ENCODE measurements around the gene PKD1L1. TPM values are rescaled to one million over a fixed set of nuclear protein-coding genes. Genes with fewer than 3 reads are reported as not detected.

The PKD1L1 gene
- polyA plus RNA-seq, 4 donors = 0.42 to 1.2 TPM; not detected in 2

DNA sequence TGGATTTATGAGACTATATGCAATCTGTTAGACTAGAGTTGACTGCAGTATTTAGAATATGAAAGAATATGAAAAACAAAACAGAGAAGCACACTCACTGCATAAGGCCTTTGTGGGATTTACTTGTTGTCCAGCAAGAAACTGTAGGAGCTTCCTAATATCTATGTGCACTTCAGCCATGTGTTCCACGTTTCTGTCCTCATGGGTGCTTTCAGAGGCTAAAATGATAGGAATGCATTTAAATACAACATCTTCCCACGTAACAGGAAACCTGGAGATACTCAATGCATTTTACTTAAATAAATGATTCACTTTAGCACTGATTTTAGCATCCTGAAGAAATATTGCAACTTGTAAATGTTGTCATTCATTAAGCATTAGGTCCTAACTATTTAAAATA, 19.4 kb upstream of the PKD1L1 start:
- Histone ChIP-seq H3K36me3 (ENCODE audit: control insufficient read depth in 3 of 3, insufficient read depth in 2 of 3, low read depth in 1 of 3, low read length in 3 of 3) (peaks cover 13 to 53% (median 23%) of the 10 kb centered on the region in 3 donors), H3K27ac (ENCODE audit: low read depth in 1 of 3, low read length in 2 of 3) (no peak overlapping the region), H3K9me3 (ENCODE audit: control insufficient read depth in 2 of 2, insufficient read depth in 1 of 2, low read depth in 1 of 2, low read length in 1 of 2) (no peaks in the 10 kb centered on the region), H3K4me3 (ENCODE audit: low read depth in 1 of 3, low read length in 3 of 3) (no peak overlapping the region), H3K27me3 (ENCODE audit: control insufficient read depth in 3 of 3, insufficient read depth in 3 of 3, low read length in 3 of 3) (no peaks in the 10 kb centered on the region), H3K4me1 (ENCODE audit: control insufficient read depth in 3 of 3, insufficient read depth in 2 of 3, low read depth in 1 of 3, low read length in 2 of 3) (peaks cover 2 to 7% (median 2%) of the 10 kb centered on the region in 3 donors)
- WGBS, 3 donors = 83 to 97% (median 95%) methylated on average over 2 of the region's 2 CpGs
- DNase-seq (no peak), FAIRE-seq (no peak)

DNA sequence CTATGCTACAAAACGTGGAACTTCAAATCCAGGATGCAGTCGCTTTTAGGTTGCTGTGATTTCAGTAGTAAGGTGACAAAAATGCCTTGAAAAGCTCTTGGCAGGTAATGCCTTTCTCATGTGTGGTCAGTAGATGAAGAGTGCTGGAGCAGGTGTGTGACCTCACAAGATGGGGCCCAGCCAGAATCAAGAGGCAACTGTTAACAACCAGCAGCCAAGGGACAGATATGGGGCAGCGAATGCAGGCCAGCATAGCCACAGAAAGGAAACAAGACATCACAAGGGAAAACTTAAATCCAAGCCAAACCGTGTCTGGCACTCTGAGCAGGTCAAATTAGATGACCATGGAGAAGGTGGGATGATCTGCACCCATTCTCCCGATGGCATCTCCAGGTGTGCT, 18.9 kb upstream of the PKD1L1 start:
- no peak for DNase-seq
- Histone ChIP-seq H3K27ac (ENCODE audit: low read depth in 1 of 3, low read length in 2 of 3) (no peak overlapping the region), H3K4me1 (ENCODE audit: control insufficient read depth in 3 of 3, insufficient read depth in 2 of 3, low read depth in 1 of 3, low read length in 2 of 3) (peaks cover 2 to 7% (median 4%) of the 10 kb centered on the region in 3 donors), H3K36me3 (ENCODE audit: control insufficient read depth in 3 of 3, insufficient read depth in 2 of 3, low read depth in 1 of 3, low read length in 3 of 3) (peaks cover 13 to 56% (median 23%) of the 10 kb centered on the region in 3 donors), H3K4me3 (ENCODE audit: low read depth in 1 of 3, low read length in 3 of 3) (no peak overlapping the region), H3K9me3 (ENCODE audit: control insufficient read depth in 2 of 2, insufficient read depth in 1 of 2, low read depth in 1 of 2, low read length in 1 of 2) (no peaks in the 10 kb centered on the region), H3K27me3 (ENCODE audit: control insufficient read depth in 3 of 3, insufficient read depth in 3 of 3, low read length in 3 of 3) (no peaks in the 10 kb centered on the region)
- no peak for FAIRE-seq
- 92 to 97% (median 95%) methylated on average over 5 of the region's 5 CpGs for WGBS, 3 donors

- Histone ChIP-seq H3K27me3 (ENCODE audit: control insufficient read depth in 3 of 3, insufficient read depth in 3 of 3, low read length in 3 of 3) (no peaks in the 10 kb centered on the region), H3K27ac (ENCODE audit: low read depth in 1 of 3, low read length in 2 of 3) (no peak overlapping the region), H3K4me3 (ENCODE audit: low read depth in 1 of 3, low read length in 3 of 3) (no peak overlapping the region), H3K9me3 (ENCODE audit: control insufficient read depth in 2 of 2, insufficient read depth in 1 of 2, low read depth in 1 of 2, low read length in 1 of 2) (no peaks in the 10 kb centered on the region), H3K4me1 (ENCODE audit: control insufficient read depth in 3 of 3, insufficient read depth in 2 of 3, low read depth in 1 of 3, low read length in 2 of 3) (peaks cover 0 to 3% (median 2%) of the 10 kb centered on the region in 3 donors), H3K36me3 (ENCODE audit: control insufficient read depth in 3 of 3, insufficient read depth in 2 of 3, low read depth in 1 of 3, low read length in 3 of 3) (peaks cover 13 to 61% (median 25%) of the 10 kb centered on the region in 3 donors)
- no peak for DNase-seq
- 89 to 93% (median 90%) methylated on average over 5 of the region's 5 CpGs for WGBS, 3 donors
- no peak for FAIRE-seq
Observed at GRCh38 chr7:47965456-47965855, 17.2 kb upstream of the PKD1L1 start.

GRCh38 chr7:47962262-47962661, 14.0 kb upstream of the PKD1L1 start:
- Histone ChIP-seq H3K27ac (ENCODE audit: low read depth in 1 of 3, low read length in 2 of 3) (no peak overlapping the region), H3K36me3 (ENCODE audit: control insufficient read depth in 3 of 3, insufficient read depth in 2 of 3, low read depth in 1 of 3, low read length in 3 of 3) (peaks cover 13 to 52% (median 26%) of the 10 kb centered on the region in 3 donors), H3K9me3 (ENCODE audit: control insufficient read depth in 2 of 2, insufficient read depth in 1 of 2, low read depth in 1 of 2, low read length in 1 of 2) (no peaks in the 10 kb centered on the region), H3K27me3 (ENCODE audit: control insufficient read depth in 3 of 3, insufficient read depth in 3 of 3, low read length in 3 of 3) (no peaks in the 10 kb centered on the region), H3K4me1 (ENCODE audit: control insufficient read depth in 3 of 3, insufficient read depth in 2 of 3, low read depth in 1 of 3, low read length in 2 of 3) (peaks cover 0 to 2% (median 0%) of the 10 kb centered on the region in 3 donors), H3K4me3 (ENCODE audit: low read depth in 1 of 3, low read length in 3 of 3) (no peak overlapping the region)
- FAIRE-seq (no peak), DNase-seq (peak in 1 of 2 donors; percentile 87)
- 20 to 66% (median 35%) methylated on average over 3 of the region's 3 CpGs for WGBS, 3 donors

DNA sequence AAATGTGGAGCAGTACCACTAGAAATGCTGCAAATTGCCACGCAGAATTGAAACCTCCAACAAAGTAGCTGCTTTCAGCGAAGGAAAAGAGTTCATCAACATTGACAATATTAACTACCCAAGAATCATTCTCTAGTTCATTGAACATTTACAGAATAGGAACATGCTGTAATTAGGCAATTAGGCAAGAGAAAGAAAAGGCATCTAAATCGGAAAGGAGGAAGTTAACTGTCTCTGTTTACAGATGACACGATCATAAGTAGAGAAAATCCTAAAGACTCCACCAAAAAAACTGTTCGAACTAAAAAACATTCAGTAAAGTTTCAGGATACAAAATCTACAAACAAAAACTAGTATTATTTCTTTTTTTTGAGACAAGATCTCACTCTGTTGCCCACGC, 8.9 kb upstream of the PKD1L1 start:
- Histone ChIP-seq H3K4me3 (ENCODE audit: low read depth in 1 of 3, low read length in 3 of 3) (no peak overlapping the region), H3K27me3 (ENCODE audit: control insufficient read depth in 3 of 3, insufficient read depth in 3 of 3, low read length in 3 of 3) (no peaks in the 10 kb centered on the region), H3K27ac (ENCODE audit: low read depth in 1 of 3, low read length in 2 of 3) (no peak overlapping the region), H3K4me1 (ENCODE audit: control insufficient read depth in 3 of 3, insufficient read depth in 2 of 3, low read depth in 1 of 3, low read length in 2 of 3) (no peaks in the 10 kb centered on the region), H3K36me3 (ENCODE audit: control insufficient read depth in 3 of 3, insufficient read depth in 2 of 3, low read depth in 1 of 3, low read length in 3 of 3) (peaks cover 0 to 21% (median 7%) of the 10 kb centered on the region in 3 donors), H3K9me3 (ENCODE audit: control insufficient read depth in 2 of 2, insufficient read depth in 1 of 2, low read depth in 1 of 2, low read length in 1 of 2) (no peaks in the 10 kb centered on the region)
- DNase-seq (no peak), FAIRE-seq (no peak)
- 77 to 87% (median 78%) methylated on average over 6 of the region's 6 CpGs for WGBS, 3 donors

DNA sequence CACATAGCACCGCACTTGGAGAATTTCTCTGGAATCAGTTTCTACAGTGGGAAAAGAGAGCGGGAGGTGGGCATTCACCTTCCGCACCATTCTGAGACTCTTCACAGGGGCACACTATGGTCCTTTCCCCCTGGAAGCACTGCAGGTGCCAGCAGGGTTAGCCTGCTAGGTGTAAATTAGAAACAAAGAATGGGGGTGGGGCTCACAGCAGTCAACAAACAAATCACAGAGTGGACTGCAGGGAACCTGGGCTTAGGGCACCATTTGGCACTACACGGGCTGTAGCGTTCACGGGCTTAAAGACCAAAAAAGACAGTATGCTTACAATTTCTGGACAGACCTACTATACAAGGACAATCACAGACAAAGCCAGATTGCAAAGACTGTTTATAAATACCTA, 8.0 kb upstream of the PKD1L1 start:
- DNase-seq (no peak), FAIRE-seq (no peak)
- Histone ChIP-seq H3K36me3 (ENCODE audit: control insufficient read depth in 3 of 3, insufficient read depth in 2 of 3, low read depth in 1 of 3, low read length in 3 of 3) (peaks cover 0 to 14% (median 5%) of the 10 kb centered on the region in 3 donors), H3K27me3 (ENCODE audit: control insufficient read depth in 3 of 3, insufficient read depth in 3 of 3, low read length in 3 of 3) (no peaks in the 10 kb centered on the region), H3K9me3 (ENCODE audit: control insufficient read depth in 2 of 2, insufficient read depth in 1 of 2, low read depth in 1 of 2, low read length in 1 of 2) (no peaks in the 10 kb centered on the region), H3K27ac (ENCODE audit: low read depth in 1 of 3, low read length in 2 of 3) (no peak overlapping the region), H3K4me1 (ENCODE audit: control insufficient read depth in 3 of 3, insufficient read depth in 2 of 3, low read depth in 1 of 3, low read length in 2 of 3) (no peaks in the 10 kb centered on the region), H3K4me3 (ENCODE audit: low read depth in 1 of 3, low read length in 3 of 3) (no peak overlapping the region)
- 87 to 89% (median 87%) methylated on average over 6 of the region's 6 CpGs for WGBS, 3 donors

DNA sequence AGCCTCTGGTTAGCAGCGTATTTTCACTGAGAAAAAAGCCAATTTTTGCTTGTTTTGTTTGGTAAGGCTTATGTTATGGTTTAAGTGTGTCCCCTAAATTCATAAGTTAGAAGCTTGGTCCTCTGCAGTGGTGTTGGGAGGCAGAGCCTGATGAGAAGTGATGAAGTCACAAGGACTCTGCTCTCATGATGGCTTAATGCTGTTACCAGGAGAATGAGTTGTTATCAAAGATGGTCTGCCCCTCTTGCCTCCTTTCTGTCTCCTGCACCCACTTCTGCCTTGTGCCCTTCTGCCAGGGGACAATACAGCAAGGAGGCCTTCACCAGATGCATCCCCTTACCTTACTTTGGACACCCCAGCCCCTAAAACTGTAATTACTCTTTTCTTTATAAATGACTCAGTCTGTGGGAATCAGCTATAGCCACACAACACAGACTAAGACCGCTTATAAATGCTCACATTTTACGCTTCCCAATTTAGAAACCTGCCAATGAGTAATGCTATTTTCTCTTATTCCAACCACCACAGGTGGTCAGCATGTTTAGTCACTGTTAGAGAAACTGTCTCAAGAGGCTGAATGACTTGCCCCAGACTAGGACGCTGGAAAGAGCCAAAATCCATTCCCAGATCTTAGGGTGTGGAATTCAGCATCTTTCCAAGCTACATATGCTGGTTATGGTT, 6.1 kb upstream of the PKD1L1 start:
- DNase-seq = no peak
- Histone ChIP-seq H3K4me1 (ENCODE audit: control insufficient read depth in 3 of 3, insufficient read depth in 2 of 3, low read depth in 1 of 3, low read length in 2 of 3) (peaks cover 0 to 5% (median 0%) of the 10 kb centered on the region in 3 donors), H3K27me3 (ENCODE audit: control insufficient read depth in 3 of 3, insufficient read depth in 3 of 3, low read length in 3 of 3) (no peaks in the 10 kb centered on the region), H3K9me3 (ENCODE audit: control insufficient read depth in 2 of 2, insufficient read depth in 1 of 2, low read depth in 1 of 2, low read length in 1 of 2) (no peaks in the 10 kb centered on the region), H3K36me3 (ENCODE audit: control insufficient read depth in 3 of 3, insufficient read depth in 2 of 3, low read depth in 1 of 3, low read length in 3 of 3) (peaks cover 0 to 14% (median 5%) of the 10 kb centered on the region in 3 donors), H3K27ac (ENCODE audit: low read depth in 1 of 3, low read length in 2 of 3) (no peak overlapping the region), H3K4me3 (ENCODE audit: low read depth in 1 of 3, low read length in 3 of 3) (no peak overlapping the region)
- WGBS, 3 donors = 85 to 91% (median 86%) methylated on average over 4 of the region's 4 CpGs
- no peak for FAIRE-seq

DNA sequence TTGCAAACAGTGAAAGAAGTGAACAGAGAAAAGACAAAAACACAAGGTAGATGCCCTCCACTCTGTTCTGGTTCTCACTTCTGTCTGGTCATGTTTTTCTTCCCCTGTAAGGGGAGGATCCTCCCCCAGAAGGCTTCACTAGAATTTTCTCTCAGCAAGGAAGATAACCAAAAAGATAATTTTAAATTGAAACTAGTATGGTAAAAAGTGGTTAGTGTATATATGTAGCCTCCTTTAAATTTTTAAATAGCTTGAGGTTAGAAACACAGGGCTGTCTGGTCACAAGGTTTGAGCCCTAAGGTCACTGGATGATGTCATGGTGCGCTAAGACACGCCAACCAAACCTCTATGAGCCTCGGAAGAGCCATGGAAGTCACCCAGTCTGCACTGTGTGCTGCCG, 5.6 kb upstream of the PKD1L1 start:
- FAIRE-seq (no peak), DNase-seq (no peak)
- H3K4me1 ChIP-seq (ENCODE audit: control insufficient read depth in 3 of 3, insufficient read depth in 2 of 3, low read depth in 1 of 3, low read length in 2 of 3) = peaks cover 0 to 5% (median 0%) of the 10 kb centered on the region in 3 donors
- no peaks in the 10 kb centered on the region for H3K27me3 ChIP-seq (ENCODE audit: control insufficient read depth in 3 of 3, insufficient read depth in 3 of 3, low read length in 3 of 3)
- no peak overlapping the region for H3K4me3 ChIP-seq (ENCODE audit: low read depth in 1 of 3, low read length in 3 of 3)
- no peak overlapping the region for H3K27ac ChIP-seq (ENCODE audit: low read depth in 1 of 3, low read length in 2 of 3)
- peaks cover 0 to 14% (median 5%) of the 10 kb centered on the region in 3 donors for H3K36me3 ChIP-seq (ENCODE audit: control insufficient read depth in 3 of 3, insufficient read depth in 2 of 3, low read depth in 1 of 3, low read length in 3 of 3)
- no peaks in the 10 kb centered on the region for H3K9me3 ChIP-seq (ENCODE audit: control insufficient read depth in 2 of 2, insufficient read depth in 1 of 2, low read depth in 1 of 2, low read length in 1 of 2)
- WGBS, 3 donors = 87 to 91% (median 91%) methylated on average over 4 of the region's 4 CpGs

- Histone ChIP-seq H3K27ac (ENCODE audit: low read depth in 1 of 3, low read length in 2 of 3) (no peak overlapping the region), H3K4me3 (ENCODE audit: low read depth in 1 of 3, low read length in 3 of 3) (no peak overlapping the region), H3K9me3 (ENCODE audit: control insufficient read depth in 2 of 2, insufficient read depth in 1 of 2, low read depth in 1 of 2, low read length in 1 of 2) (no peaks in the 10 kb centered on the region), H3K27me3 (ENCODE audit: control insufficient read depth in 3 of 3, insufficient read depth in 3 of 3, low read length in 3 of 3) (no peaks in the 10 kb centered on the region), H3K36me3 (ENCODE audit: control insufficient read depth in 3 of 3, insufficient read depth in 2 of 3, low read depth in 1 of 3, low read length in 3 of 3) (peaks cover 0 to 11% (median 2%) of the 10 kb centered on the region in 3 donors), H3K4me1 (ENCODE audit: control insufficient read depth in 3 of 3, insufficient read depth in 2 of 3, low read depth in 1 of 3, low read length in 2 of 3) (peaks cover 0 to 5% (median 0%) of the 10 kb centered on the region in 3 donors)
- DNase-seq (no peak), FAIRE-seq (no peak)
- WGBS, 3 donors = 73 to 86% (median 83%) methylated on average over 4 of the region's 4 CpGs
Observed at GRCh38 chr7:47952224-47952623, 4.0 kb upstream of the PKD1L1 start.

All from small intestine (tissue), 7 donors.